Upper lobe of right lung (tissue), 1 donor: Measurements from ENCODE around the gene HRH4. TPM values are rescaled to one million over a fixed set of nuclear protein-coding genes. Genes with fewer than 3 reads are reported as not detected.

Experiments
- ATAC-seq: fragments of 200-7000 bp; cut with Tn5 transposase; one replicate; pipeline ENCODE4 v1.9.1; 2020; ENCODE audit warnings: mild to moderate bottlenecking, moderate library complexity
- DNase-seq: peaks from one replicate; pipeline ENCODE4 v3.0.0-alpha.2; 2020
- H3K27ac ChIP-seq: fragments of 200-600 bp; one replicate; pipeline ENCODE4 v1.8.0; 2022
- H3K27me3 ChIP-seq: fragments of 200-600 bp; one replicate; pipeline ENCODE4 v1.8.0; 2022; ENCODE audit warnings: mild to moderate bottlenecking
- H3K36me3 ChIP-seq: fragments of 200-600 bp; one replicate; pipeline ENCODE4 v1.8.0; 2022
- H3K4me1 ChIP-seq: fragments of 200-600 bp; one replicate; pipeline ENCODE4 v1.8.0; 2022
- H3K4me3 ChIP-seq: fragments of 200-600 bp; one replicate; pipeline ENCODE4 v1.8.0; 2022; ENCODE audit warnings: mild to moderate bottlenecking
- H3K9me3 ChIP-seq: fragments of 200-600 bp; one replicate; pipeline ENCODE4 v1.8.0; 2022
- intact Hi-C: fragments of 100-400 bp; cut with DNase I; formaldehyde crosslinking; loops from one replicate; pipeline ENCODE4 v1.11.0; 2022
- long read RNA-seq: library from polyadenylated mRNA; unstranded; transcript quantifications from one replicate; pipeline ENCODE4 v2.0.0, GENCODE V29; 2021
- total RNA-seq: library from RNA; stranded (reverse); fragmentation: NEBNext Ultra II Directional; extraction: Animal tissue kit (Norgen Biotek cat#: 25700); gene quantifications from one replicate; pipeline ENCODE4 v1.2.1, GENCODE V29; 2021
- TF ChIP-seq, protein P1 (sequence below): fragments of 200-600 bp; IDR thresholded peaks from one replicate; pipeline ENCODE4 v1.8.0; 2022; ENCODE audit warnings: antibody characterized with exemption
- donor health status: DM: no; HTN: yes; CAD: no; lungs with severe emphysema.

HRH4 gene, protein sequence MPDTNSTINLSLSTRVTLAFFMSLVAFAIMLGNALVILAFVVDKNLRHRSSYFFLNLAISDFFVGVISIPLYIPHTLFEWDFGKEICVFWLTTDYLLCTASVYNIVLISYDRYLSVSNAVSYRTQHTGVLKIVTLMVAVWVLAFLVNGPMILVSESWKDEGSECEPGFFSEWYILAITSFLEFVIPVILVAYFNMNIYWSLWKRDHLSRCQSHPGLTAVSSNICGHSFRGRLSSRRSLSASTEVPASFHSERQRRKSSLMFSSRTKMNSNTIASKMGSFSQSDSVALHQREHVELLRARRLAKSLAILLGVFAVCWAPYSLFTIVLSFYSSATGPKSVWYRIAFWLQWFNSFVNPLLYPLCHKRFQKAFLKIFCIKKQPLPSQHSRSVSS
- total RNA-seq = 1.7 TPM
- long read RNA-seq = 0 reads

- TF ChIP-seq, protein P1, sequence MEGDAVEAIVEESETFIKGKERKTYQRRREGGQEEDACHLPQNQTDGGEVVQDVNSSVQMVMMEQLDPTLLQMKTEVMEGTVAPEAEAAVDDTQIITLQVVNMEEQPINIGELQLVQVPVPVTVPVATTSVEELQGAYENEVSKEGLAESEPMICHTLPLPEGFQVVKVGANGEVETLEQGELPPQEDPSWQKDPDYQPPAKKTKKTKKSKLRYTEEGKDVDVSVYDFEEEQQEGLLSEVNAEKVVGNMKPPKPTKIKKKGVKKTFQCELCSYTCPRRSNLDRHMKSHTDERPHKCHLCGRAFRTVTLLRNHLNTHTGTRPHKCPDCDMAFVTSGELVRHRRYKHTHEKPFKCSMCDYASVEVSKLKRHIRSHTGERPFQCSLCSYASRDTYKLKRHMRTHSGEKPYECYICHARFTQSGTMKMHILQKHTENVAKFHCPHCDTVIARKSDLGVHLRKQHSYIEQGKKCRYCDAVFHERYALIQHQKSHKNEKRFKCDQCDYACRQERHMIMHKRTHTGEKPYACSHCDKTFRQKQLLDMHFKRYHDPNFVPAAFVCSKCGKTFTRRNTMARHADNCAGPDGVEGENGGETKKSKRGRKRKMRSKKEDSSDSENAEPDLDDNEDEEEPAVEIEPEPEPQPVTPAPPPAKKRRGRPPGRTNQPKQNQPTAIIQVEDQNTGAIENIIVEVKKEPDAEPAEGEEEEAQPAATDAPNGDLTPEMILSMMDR = no peak
- ATAC-seq (no peak), DNase-seq (no peak)
- H3K36me3 ChIP-seq = no peaks in the 10 kb centered on the region
- H3K27me3 ChIP-seq = no peaks in the 10 kb centered on the region
- intact Hi-C loops = no loop called here
- no peak within 1 kb of the TSS for H3K27ac ChIP-seq
- H3K4me3 ChIP-seq = no peak within 1 kb of the TSS
- H3K4me1 ChIP-seq = no peaks in the 10 kb centered on the region
- H3K9me3 ChIP-seq = no peaks in the 10 kb centered on the region
Observed at GRCh38 chr18:24460388-24460787, at the start of gene HRH4. HRH4 (plus strand) TSS chr18:24460637; CDS start chr18:24460729, 92 bp downstream.

- no peak overlapping the region for H3K27ac ChIP-seq
- peaks cover 7% of the 10 kb centered on the region for H3K27me3 ChIP-seq
- no peaks in the 10 kb centered on the region for H3K9me3 ChIP-seq
- TF ChIP-seq, protein P1 = no peak
- H3K36me3 ChIP-seq = no peaks in the 10 kb centered on the region
- no peaks in the 10 kb centered on the region for H3K4me1 ChIP-seq
- DNase-seq = no peak
- intact Hi-C loops = no loop called here
- H3K4me3 ChIP-seq = no peak overlapping the region
- ATAC-seq = no peak
Observed at GRCh38 chr18:24413148-24413547, 47.3 kb upstream of the HRH4 start.

DNA sequence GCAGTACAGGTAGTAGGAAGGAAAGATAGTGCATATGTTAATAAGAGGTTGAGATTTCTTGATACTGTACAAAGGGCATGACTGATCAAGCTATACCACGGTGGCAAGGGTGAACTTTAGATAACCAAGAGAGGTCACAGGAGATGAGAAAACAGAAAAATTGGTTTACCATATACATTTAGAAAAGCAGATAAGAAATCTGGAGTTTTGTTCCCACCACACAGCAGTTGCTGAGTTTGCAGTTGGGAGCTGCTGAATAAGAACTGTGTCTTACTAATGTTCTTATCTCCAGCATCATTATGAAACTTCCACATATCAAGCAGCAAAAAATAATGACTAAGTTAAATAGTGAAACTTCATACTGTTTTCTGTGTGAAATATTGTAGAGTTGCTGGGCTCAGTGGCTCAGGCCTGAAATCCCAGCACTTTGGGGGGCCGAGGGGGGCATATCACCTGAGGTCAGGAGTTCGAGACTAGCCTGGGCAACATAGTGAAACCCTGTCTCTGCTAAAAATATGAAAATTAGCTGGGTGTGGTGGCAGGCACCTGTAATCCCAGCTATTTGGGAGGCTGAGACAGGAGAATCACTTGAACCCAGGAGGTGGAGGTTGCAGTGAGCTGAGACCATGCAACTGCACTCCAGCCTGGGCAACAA is 46.0 kb upstream of the HRH4 start:
- Histone ChIP-seq H3K4me1 (no peaks in the 10 kb centered on the region), H3K36me3 (no peaks in the 10 kb centered on the region), H3K27me3 (peaks cover 16% of the 10 kb centered on the region), H3K27ac (no peak overlapping the region), H3K9me3 (no peaks in the 10 kb centered on the region), H3K4me3 (no peak overlapping the region)
- ATAC-seq (no peak), DNase-seq (no peak)
- intact Hi-C loops = no loop called here
- TF ChIP-seq, protein P1 = no peak

- peaks cover 29% of the 10 kb centered on the region for H3K27me3 ChIP-seq
- TF ChIP-seq, protein P1 = no peak
- H3K4me3 ChIP-seq = no peak overlapping the region
- DNase-seq (no peak), ATAC-seq (no peak)
- no peak overlapping the region for H3K27ac ChIP-seq
- no peaks in the 10 kb centered on the region for H3K9me3 ChIP-seq
- intact Hi-C loops = no loop called here
- H3K4me1 ChIP-seq = no peaks in the 10 kb centered on the region
- no peaks in the 10 kb centered on the region for H3K36me3 ChIP-seq
Observed at GRCh38 chr18:24417480-24417879, 43.0 kb upstream of the HRH4 start.

- intact Hi-C loops = no loop called here
- Histone ChIP-seq H3K9me3 (no peaks in the 10 kb centered on the region), H3K4me3 (no peak overlapping the region), H3K27me3 (peaks cover 34% of the 10 kb centered on the region), H3K27ac (no peak overlapping the region), H3K36me3 (no peaks in the 10 kb centered on the region), H3K4me1 (no peaks in the 10 kb centered on the region)
- DNase-seq (no peak), ATAC-seq (no peak)
- TF ChIP-seq, protein P1 = no peak
Observed at GRCh38 chr18:24420551-24420950, 39.9 kb upstream of the HRH4 start.
